ENCODE data around the gene NF1.

NF1 gene

GRCh38 chr17:31404028-31404949 is 309.5 kb downstream of the NF1 start:
- Histone ChIP-seq H3K79me2 (ENCODE audit: insufficient read depth, low read length) (no peaks in the 10 kb centered on the region), H3K27me3 (ENCODE audit: insufficient read depth, low read length) (no peaks in the 10 kb centered on the region), H3K9me2 (ENCODE audit: low read depth, low read length) (no peaks in the 10 kb centered on the region), H3K4me1 (ENCODE audit: insufficient read depth, low read length, severe bottlenecking) (no peaks in the 10 kb centered on the region), H3K9ac (ENCODE audit: low read length) (no peak overlapping the region), H4K20me1 (ENCODE audit: insufficient read depth, low read length) (no peaks in the 10 kb centered on the region), H3K4me3 (ENCODE audit: low read depth, low read length, poor library complexity, severe bottlenecking) (no peak overlapping the region), H3K27ac (ENCODE audit: low read depth, low read length, poor library complexity, severe bottlenecking) (no peak overlapping the region), H2AFZ (ENCODE audit: low read length) (no peak overlapping the region), H3K36me3 (ENCODE audit: insufficient read depth, low read length) (no peaks in the 10 kb centered on the region), H3K4me2 (ENCODE audit: low read length) (no peak overlapping the region), H3K9me3 (ENCODE audit: low read length) (no peaks in the 10 kb centered on the region), H3F3A (ENCODE audit: insufficient read depth, low read length) (no peaks in the 10 kb centered on the region)
- no peak for TF ChIP-seq EZH2 (IDR thresholded peaks at IDR 0.05; ENCODE audit: borderline replicate concordance, low read length)
- TF ChIP-seq, protein P1, sequence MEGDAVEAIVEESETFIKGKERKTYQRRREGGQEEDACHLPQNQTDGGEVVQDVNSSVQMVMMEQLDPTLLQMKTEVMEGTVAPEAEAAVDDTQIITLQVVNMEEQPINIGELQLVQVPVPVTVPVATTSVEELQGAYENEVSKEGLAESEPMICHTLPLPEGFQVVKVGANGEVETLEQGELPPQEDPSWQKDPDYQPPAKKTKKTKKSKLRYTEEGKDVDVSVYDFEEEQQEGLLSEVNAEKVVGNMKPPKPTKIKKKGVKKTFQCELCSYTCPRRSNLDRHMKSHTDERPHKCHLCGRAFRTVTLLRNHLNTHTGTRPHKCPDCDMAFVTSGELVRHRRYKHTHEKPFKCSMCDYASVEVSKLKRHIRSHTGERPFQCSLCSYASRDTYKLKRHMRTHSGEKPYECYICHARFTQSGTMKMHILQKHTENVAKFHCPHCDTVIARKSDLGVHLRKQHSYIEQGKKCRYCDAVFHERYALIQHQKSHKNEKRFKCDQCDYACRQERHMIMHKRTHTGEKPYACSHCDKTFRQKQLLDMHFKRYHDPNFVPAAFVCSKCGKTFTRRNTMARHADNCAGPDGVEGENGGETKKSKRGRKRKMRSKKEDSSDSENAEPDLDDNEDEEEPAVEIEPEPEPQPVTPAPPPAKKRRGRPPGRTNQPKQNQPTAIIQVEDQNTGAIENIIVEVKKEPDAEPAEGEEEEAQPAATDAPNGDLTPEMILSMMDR (IDR thresholded peaks at IDR 0.05; ENCODE audit: low read length), result no peak

DNA sequence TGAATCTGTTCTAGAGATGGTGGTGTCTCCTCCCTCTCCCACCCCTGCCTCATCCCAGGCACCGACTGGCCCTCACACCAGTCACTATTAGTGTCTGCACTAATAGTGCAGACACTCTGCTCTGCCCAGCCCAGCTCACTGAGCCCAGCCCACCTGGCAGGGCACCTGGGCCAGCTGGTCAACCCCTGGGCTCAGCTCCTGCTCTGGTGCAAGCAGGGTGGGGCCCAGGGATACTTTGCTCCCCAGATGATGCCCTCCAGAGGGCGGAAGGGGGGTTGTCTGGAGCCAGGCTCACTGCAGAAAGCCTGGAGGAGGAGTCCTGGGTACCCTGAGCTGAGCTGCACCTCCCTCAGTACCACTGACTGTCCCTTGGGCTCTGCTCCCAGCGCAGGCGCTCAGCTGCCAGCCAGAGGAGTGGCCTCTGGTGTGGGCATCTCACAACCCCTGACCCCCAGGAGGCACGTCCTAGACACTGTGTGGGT is 311.2 kb downstream of the NF1 start:
- H4K20me1 ChIP-seq (ENCODE audit: insufficient read depth, low read length), result no peaks in the 10 kb centered on the region
- no peak overlapping the region for H3K9ac ChIP-seq (ENCODE audit: low read length)
- H3K4me2 ChIP-seq (ENCODE audit: low read length), result no peak overlapping the region
- no peaks in the 10 kb centered on the region for H3K4me1 ChIP-seq (ENCODE audit: insufficient read depth, low read length, severe bottlenecking)
- TF ChIP-seq, protein P1 (IDR thresholded peaks at IDR 0.05; ENCODE audit: low read length), result no peak
- H3K4me3 ChIP-seq (ENCODE audit: low read depth, low read length, poor library complexity, severe bottlenecking), result no peak overlapping the region
- H2AFZ ChIP-seq (ENCODE audit: low read length), result no peak overlapping the region
- no peaks in the 10 kb centered on the region for H3K79me2 ChIP-seq (ENCODE audit: insufficient read depth, low read length)
- no peaks in the 10 kb centered on the region for H3K27me3 ChIP-seq (ENCODE audit: insufficient read depth, low read length)
- H3K9me3 ChIP-seq (ENCODE audit: low read length), result no peaks in the 10 kb centered on the region
- no peaks in the 10 kb centered on the region for H3K36me3 ChIP-seq (ENCODE audit: insufficient read depth, low read length)
- H3F3A ChIP-seq (ENCODE audit: insufficient read depth, low read length), result no peaks in the 10 kb centered on the region
- no peaks in the 10 kb centered on the region for H3K9me2 ChIP-seq (ENCODE audit: low read depth, low read length)
- H3K27ac ChIP-seq (ENCODE audit: low read depth, low read length, poor library complexity, severe bottlenecking), result no peak overlapping the region

GRCh38 chr17:31408586-31408985 is 313.8 kb downstream of the NF1 start:
- H3K36me3 ChIP-seq (ENCODE audit: insufficient read depth, low read length), result no peaks in the 10 kb centered on the region
- no peak overlapping the region for H2AFZ ChIP-seq (ENCODE audit: low read length)
- H3K9me3 ChIP-seq (ENCODE audit: low read length), result no peaks in the 10 kb centered on the region
- no peak overlapping the region for H3K4me3 ChIP-seq (ENCODE audit: low read depth, low read length, poor library complexity, severe bottlenecking)
- no peak overlapping the region for H3K27ac ChIP-seq (ENCODE audit: low read depth, low read length, poor library complexity, severe bottlenecking)
- no peak for TF ChIP-seq EZH2 (IDR thresholded peaks at IDR 0.05; ENCODE audit: borderline replicate concordance, low read length)
- TF ChIP-seq, protein P1 (IDR thresholded peaks at IDR 0.05; ENCODE audit: low read length), result no peak
- H3K4me2 ChIP-seq (ENCODE audit: low read length), result no peak overlapping the region
- H3K79me2 ChIP-seq (ENCODE audit: insufficient read depth, low read length), result no peaks in the 10 kb centered on the region
- no peak overlapping the region for H3K9ac ChIP-seq (ENCODE audit: low read length)
- H4K20me1 ChIP-seq (ENCODE audit: insufficient read depth, low read length), result no peaks in the 10 kb centered on the region
- no peaks in the 10 kb centered on the region for H3K4me1 ChIP-seq (ENCODE audit: insufficient read depth, low read length, severe bottlenecking)
- H3F3A ChIP-seq (ENCODE audit: insufficient read depth, low read length), result no peaks in the 10 kb centered on the region
- H3K9me2 ChIP-seq (ENCODE audit: low read depth, low read length), result no peaks in the 10 kb centered on the region
- H3K27me3 ChIP-seq (ENCODE audit: insufficient read depth, low read length), result no peaks in the 10 kb centered on the region
